Measurements from ENCODE around the gene TRIP12. TPM values are rescaled to one million over a fixed set of nuclear protein-coding genes. Genes with fewer than 3 reads are reported as not detected.

TRIP12 gene
- total RNA-seq, 1 experiment from 2014 or later: 166 TPM

DNA sequence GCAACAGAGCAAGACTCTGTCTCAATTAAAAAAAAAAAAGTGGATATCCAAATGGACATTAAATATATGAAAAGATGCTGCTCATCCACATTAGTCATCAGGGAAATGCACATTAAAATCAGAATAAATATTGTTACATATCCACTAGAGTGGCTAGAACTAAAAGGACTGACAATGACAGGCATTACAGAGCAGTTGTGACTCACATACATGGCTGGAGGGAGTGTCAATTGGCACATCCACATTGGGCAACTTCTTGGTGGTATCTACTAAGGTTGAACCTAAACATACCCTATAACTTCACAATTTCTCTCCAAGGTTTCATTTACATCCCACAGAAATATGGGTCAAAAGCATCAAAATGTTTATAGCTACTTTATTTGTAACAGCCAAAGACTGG, 193.4 kb downstream of the TRIP12 start:
- Histone ChIP-seq H2AK5ac (ENCODE audit: insufficient read length, low read length) (no peak overlapping the region), H2BK15ac (ENCODE audit: low read depth, low read length) (no peak overlapping the region), H3T11ph (ENCODE audit: low read length) (no peak overlapping the region), H4K8ac (replicated peaks; ENCODE audit: insufficient read length, low read depth, low read length) (no peak overlapping the region), H3K4me1 (ENCODE audit: insufficient read depth, low read length) (peaks cover 7% of the 10 kb centered on the region; the same call in 1 of the 2 replicates), H3K79me1 (ENCODE audit: insufficient read depth, low read depth, low read length, poor library complexity, severe bottlenecking) (no peaks in the 10 kb centered on the region), H3K56ac (ENCODE audit: insufficient read length, low read depth, low read length) (no peak overlapping the region), H3K4ac (ENCODE audit: low read depth, low read length) (no peak overlapping the region), H3K4me2 (ENCODE audit: insufficient read depth, insufficient read length, low read length) (no peak overlapping the region), H4K20me1 (ENCODE audit: control insufficient read depth, insufficient read depth, insufficient read length) (no peaks in the 10 kb centered on the region), H3K27me3 (ENCODE audit: insufficient read depth, low read length) (no peaks in the 10 kb centered on the region), H4K91ac (ENCODE audit: insufficient read length, low read depth, low read length) (no peak overlapping the region), H3K9ac (ENCODE audit: extremely low read depth, insufficient read length, low read length) (no peak overlapping the region), H3K23ac (ENCODE audit: insufficient read length, low read depth, low read length) (no peak overlapping the region), H2BK12ac (ENCODE audit: insufficient read length, low read depth, low read length) (no peak overlapping the region), H2BK120ac (ENCODE audit: low read depth, low read length, poor library complexity, severe bottlenecking) (no peak overlapping the region), H3K14ac (ENCODE audit: insufficient read depth, low read length) (no peak overlapping the region), H3K23me2 (ENCODE audit: insufficient read length, low read depth, low read length, poor library complexity, severe bottlenecking) (no peaks in the 10 kb centered on the region), H3K9me3 (ENCODE audit: control insufficient read depth, low read depth, low read length) (no peaks in the 10 kb centered on the region), H3K27ac (ENCODE audit: insufficient read length, low read depth, low read length) (no peak overlapping the region), H3K18ac (ENCODE audit: insufficient read length, low read depth, low read length) (no peak overlapping the region), H2BK20ac (ENCODE audit: low read depth, low read length, poor library complexity, severe bottlenecking) (no peak overlapping the region), H3K79me2 (ENCODE audit: insufficient read depth, low read length) (no peaks in the 10 kb centered on the region), H2AFZ (ENCODE audit: low read length) (no peak overlapping the region), H2BK5ac (ENCODE audit: insufficient read length, low read length) (no peak overlapping the region), H4K5ac (ENCODE audit: insufficient read length, low read depth, low read length) (no peak overlapping the region)
- Mint-ChIP-seq H3K36me3 (ENCODE audit: insufficient read depth in 1 of 3, low read depth in 3 of 3) (no peaks in the 10 kb centered on the region; a peak in 1 of 7 replicates), H3K27me3 (ENCODE audit: low read depth) (no peaks in the 10 kb centered on the region; the same call in 1 of the 2 replicates), H3K4me1 (peaks cover 6 to 12% of the 10 kb centered on the region in 2 experiments), H3K27ac (no peak overlapping the region), H3K9me3 (no peaks in the 10 kb centered on the region), H3K4me3 (no peak overlapping the region)
- no peak for DNase-seq
- TF ChIP-seq, protein P1, sequence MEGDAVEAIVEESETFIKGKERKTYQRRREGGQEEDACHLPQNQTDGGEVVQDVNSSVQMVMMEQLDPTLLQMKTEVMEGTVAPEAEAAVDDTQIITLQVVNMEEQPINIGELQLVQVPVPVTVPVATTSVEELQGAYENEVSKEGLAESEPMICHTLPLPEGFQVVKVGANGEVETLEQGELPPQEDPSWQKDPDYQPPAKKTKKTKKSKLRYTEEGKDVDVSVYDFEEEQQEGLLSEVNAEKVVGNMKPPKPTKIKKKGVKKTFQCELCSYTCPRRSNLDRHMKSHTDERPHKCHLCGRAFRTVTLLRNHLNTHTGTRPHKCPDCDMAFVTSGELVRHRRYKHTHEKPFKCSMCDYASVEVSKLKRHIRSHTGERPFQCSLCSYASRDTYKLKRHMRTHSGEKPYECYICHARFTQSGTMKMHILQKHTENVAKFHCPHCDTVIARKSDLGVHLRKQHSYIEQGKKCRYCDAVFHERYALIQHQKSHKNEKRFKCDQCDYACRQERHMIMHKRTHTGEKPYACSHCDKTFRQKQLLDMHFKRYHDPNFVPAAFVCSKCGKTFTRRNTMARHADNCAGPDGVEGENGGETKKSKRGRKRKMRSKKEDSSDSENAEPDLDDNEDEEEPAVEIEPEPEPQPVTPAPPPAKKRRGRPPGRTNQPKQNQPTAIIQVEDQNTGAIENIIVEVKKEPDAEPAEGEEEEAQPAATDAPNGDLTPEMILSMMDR (conservative IDR thresholded peaks at IDR 0.05): no peak

Measured in H9 (cell line).